HG03280 (cell line): ENCODE results near the gene AKAP6.
"Not testable (repeated sequence)": the region's sequence is repeated elsewhere in the genome, so short reads cannot be mapped to it uniquely, and the experiment has no call there.

Experiments
- ATAC-seq: cut with Tn5 transposase; IDR thresholded peaks from one replicate; pipeline ENCODE4 v1.9.1; 2021; ENCODE audit warnings: mild to moderate bottlenecking, moderate library complexity; ENCODE audit not compliant: unreplicated experiment

The AKAP6 gene

DNA sequence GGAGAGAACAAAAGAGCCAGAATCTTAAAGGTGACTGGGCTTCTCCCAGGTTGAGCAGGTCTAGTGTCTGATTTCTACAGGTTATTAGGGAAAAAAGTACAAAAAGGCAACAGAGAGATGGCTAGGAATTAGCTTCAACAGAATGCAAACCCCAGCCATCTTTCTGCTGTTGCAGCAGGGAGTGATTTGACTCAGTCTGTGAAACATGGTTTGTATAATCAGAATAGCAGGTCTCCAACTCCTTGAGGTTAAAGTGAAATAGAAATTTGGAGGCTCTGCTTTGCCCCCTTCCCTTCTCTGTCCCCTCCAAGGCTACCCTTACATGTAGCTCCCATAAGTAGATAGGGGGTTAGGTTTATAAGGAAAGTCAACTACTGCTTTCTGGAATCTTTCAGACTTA lies 105.8 kb downstream of the AKAP6 start:
- no peak for ATAC-seq

DNA sequence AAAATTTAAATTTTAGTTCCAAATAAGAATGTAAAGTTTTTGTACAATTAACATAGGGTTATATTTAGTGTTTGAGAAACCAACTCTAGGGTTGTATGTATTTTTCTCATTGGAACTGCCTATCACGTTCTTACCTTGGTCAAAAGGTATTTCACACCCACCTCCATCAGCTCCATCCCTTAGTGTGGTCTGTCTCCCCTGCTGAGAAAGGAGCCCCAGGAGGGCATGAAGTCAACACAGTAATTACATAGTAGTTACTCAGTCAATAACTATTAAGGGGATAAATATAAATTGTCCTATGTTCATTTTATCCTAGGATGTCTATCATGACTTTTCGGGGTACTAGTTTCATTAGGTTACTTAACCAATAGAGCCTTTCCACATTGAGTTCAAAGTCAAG lies 106.3 kb downstream of the AKAP6 start:
- no peak for ATAC-seq

DNA sequence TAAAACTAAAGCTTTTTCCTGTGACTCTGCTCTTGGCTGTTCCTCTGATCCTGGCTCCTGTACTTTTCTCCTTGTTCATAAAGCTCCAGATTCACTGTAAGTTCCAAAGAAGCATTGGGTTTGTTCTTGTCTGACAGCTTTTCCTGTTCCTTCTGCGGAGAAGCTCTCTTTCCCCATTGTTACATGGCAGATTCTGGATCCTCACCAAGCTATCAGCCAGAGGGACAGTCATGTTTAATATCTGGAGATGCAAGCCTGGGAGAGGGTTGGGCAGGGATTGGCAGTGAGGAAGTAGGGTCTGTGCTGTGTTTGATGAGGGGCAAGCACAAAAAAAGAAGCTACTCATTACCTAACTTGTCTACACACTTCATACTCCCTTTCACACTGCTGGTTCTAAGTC lies 107.9 kb downstream of the AKAP6 start:
- ATAC-seq, result no peak

DNA sequence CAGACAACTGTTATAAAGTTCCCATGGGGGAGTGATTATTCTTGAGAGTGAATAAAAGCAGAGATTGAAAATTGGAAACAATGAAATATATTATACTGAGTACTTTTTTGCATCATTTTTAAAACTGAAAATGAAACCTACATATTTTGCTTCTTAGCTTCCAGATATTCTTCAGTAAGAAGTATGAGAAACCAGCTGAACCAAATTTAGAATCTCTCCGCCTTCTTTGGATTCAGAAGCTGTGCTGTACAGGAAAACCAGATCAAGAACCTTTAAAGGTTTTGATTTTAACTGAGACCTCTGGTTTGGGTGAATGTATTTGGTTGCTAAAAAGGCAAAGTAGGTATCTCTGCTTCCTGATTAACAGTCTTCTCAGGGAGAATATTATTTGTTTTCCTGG lies 109.4 kb downstream of the AKAP6 start:
- no peak for ATAC-seq

DNA sequence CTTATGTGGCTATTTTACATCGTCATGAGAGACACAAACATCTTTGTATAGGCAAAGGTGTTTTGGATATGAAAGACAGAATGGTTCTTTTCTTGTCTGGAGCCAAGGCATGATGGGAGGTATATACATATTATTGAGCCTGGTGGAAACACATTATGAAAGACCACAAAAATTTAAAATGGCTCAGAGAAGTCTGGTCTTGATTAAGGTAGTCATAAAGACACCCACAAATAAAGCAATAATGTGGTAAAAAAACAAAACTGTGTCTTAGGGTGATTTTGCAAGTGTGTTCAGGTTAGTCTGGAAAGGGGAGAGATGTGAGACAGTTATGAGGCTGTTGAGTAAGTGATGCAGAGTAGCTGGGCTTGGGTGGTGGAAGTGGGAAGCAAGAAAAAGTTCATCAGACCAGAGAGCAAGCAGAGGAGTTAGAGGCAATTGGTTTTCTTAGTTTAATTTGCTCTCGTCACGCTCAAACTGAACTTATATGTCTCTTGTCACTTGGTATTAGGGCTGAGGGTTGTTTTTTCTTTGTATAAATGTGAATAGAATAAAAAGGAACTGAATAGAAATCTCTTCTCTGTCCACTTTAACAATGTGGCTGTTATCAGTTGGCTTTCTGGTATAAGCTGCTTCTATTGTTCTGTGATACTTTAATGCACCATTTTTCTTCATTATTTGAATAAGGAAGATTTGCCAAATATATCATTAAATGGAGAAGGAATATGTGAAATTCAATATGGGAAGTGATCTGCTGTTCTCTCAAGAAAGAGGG lies 115.0 kb downstream of the AKAP6 start:
- no peak for ATAC-seq

DNA sequence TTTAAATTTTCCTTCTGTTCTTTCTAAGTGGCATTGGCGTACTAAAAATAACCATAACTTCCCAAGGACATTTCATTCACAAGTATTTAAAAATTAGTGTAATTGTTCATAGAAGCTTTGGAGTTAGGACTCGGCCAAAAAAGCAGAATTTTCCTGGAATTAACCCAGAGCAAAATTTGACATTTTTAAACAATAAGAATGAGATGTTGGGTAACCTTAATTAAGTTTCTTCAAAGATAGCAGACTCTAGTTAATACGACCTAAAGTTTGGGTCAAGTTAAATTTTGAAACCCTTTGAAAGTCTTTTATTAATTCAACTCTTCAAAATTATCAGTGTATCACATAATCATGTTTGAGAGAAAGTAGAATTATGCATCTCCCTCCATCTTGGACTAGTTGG lies 118.3 kb downstream of the AKAP6 start:
- ATAC-seq, result no peak

DNA sequence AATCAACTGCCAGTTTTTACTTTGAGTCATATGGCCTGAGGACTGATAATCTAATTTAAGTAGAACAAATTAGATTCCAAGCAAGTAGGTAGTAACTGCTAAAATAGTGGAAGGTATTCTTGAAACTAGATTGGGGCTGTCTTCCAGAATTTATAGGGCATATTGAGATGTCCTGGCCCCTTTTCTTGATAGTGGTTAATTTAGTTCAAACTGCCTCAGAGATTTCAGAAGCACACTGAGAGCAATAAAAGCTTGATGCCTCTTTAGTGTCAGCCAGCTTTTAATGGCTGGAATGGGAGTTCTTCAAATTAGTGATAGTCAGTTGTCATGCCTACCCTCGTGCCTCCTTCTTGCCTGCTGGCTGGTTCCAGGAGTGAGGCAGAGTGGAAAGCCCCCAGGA lies 120.5 kb downstream of the AKAP6 start:
- no peak for ATAC-seq

DNA sequence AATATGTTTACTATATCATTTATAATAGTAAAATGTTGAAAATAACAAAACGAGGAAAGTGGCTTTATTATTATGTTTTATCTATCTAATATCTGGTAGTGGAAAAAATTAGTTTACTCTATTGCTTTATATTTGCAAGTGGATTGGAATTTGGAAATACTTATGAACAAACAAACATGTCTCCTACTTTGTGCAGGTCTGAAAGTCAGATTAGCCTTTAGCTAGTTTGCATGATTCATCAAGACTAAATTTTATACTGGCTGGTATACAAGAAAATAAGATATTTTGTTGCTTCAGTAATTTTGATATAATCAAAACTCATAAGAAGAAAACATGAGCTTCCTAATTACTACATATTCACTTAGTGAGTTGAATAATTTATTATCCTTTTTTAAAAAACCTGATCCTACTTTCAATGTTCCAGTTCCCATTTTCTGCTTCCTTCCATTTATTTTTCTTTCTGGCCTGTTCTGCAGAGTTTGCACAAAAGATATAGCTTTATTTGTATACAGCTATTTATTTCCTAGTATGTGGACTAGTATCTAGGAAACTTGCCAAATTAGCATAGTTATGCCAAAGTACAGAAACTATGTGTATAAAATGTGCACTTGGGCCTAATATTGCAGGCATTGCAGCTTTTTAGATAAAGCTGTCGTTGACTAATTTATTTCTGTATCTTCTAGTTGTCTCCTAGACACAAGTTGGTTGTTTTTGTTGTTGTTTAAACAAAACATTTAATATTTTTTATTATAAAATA lies 122.0 kb downstream of the AKAP6 start:
- ATAC-seq, result no peak

DNA sequence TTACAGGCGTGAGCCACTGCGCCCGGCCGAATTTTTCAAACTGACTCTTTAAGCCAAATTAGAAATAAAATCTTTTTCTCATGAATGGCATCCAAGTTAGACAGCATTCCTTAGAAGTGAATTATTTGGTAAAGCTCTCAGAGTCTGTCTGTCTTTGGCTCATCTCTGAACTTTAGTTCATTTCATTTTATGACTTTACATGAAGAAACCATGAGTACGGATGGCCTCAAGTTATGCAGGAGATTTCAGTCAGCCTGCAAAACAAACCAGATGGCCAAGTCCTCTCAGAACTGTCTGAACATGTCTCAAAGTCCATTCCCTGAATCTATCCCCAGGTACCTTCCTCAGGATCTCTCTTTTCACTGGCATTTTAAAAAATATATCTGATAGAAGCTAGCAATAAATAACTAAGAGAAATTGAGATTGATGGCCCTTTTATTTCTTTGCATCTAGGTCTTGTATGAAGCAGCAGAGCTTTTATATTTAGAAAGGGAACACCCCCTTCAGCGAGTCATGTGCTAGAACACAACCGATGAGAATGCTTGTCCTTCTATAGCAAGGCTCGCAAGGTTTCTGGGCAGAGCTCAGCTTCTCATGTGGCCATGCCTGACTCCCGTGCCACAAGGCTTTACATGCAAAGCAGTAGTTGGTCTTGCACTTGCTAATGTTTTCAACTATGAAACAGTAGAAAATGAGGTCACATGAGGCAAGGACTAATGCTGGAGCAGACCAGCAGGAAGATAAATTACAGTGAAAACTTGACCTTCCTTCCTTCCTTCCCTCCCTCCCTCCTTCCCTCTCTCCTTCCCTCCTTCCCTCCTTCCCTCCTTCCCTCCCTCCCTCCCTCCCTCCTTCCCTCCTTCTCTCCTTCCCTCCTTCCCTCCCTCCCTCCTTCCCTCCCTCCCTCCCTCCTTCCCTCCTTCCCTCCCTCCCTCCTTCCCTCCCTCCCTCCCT lies 125.0 kb downstream of the AKAP6 start:
- no peak for ATAC-seq

DNA sequence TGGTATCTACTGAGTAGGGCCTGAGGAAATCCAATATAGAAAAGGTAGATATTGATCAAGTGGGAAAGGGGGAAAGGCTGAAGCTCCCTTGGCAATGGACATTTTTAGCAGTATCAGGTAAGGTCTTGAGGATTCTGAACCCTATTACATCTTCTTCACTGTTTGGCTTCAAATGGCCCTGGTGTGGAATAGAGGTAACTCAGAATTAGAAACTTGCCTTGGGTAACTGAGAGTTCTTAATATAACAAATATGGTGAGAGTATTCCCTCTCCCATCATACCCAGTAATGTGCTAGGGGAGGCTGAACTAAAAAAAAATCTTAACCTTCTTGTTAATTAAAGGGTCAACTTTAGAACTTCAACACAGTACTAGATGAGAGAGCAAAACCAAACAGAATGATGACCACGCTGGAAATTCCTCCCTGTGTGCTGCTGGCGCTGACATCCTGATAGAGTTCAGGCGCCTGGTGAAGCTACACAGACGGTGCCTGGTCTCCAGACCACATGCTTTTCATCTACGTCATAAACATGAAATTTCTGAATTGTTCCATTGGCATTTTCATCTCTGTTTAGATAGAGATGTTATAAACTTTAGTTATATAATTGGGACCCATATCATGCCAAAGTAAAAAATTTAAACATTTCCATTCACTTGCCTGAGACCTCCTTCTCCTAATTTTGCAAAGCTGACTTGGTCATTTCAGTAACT lies 128.3 kb downstream of the AKAP6 start:
- no peak for ATAC-seq

DNA sequence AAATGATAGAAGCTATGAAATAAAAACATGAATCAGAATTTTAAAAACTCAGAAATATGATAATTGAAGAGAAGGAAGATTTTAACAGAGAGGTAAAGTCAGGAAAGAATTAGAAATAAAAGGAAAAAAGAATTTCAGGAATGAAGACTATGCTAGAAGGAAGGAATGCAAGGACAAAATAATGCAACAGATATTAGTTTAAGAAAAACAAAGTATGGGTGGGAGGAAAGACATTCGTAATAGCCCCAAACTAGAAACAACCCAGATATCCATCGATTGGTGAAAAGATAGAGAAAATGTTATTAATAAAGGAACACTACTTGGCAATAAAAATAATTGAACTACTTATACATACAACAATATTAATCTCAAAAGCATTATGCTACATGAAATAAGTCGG lies 129.6 kb downstream of the AKAP6 start:
- no peak for ATAC-seq

DNA sequence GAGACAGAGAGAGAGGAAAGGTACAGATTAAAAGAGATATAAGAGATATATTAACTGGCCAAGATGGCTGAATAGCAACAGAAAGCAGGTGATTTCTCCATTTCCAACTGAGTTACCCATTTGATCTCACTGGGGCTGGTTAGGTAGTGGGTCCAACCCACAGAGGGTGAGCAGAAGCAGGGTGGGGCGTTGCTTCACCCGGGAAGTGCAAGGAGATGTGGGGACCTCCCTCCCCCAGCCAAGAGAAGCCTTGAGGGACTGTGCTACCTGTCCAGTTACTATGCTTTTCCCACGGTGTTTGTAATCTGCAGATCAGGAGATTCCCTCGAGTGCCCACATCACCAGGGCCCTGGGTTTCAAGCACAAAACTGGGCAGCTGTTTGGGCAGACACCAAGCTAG lies 131.2 kb downstream of the AKAP6 start:
- ATAC-seq, result no peak

DNA sequence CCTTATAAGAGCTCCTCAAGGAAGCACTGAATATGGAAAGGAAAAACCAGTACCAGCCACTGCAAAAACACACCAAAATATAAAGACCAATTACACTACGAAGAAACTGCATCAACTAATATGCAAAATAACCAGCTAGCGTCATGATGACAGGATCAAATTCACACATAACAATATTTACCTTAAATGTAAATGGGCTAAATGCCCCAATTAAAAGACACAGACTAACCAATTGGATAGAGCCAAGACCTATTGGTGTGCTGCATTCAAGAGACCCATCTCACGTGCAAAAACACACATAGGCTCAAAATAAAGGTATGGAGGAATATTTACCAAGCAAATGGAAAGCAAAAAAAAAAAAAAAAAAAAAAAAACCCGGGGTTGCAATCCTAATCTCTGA lies 133.5 kb downstream of the AKAP6 start:
- not testable (repeated sequence) for ATAC-seq

DNA sequence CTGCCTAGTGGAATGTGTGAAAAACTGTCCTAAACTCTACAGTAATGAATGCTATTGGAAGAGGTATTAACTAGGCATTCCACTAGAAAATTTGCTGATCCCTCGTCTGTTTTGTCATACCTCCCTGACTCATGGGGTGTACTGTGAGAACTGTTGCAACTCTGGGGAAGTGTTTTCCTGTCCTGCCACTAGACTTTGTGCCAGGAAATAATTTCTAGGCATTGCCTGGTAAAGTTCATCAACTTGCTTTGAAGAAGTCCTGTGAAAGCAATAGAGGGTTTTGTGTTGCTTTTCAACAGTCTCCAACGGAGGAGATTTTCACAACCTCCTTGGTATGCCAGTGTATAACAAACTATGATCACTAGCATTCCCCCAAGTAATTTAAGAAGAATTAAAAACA lies 139.9 kb downstream of the AKAP6 start:
- no peak for ATAC-seq

DNA sequence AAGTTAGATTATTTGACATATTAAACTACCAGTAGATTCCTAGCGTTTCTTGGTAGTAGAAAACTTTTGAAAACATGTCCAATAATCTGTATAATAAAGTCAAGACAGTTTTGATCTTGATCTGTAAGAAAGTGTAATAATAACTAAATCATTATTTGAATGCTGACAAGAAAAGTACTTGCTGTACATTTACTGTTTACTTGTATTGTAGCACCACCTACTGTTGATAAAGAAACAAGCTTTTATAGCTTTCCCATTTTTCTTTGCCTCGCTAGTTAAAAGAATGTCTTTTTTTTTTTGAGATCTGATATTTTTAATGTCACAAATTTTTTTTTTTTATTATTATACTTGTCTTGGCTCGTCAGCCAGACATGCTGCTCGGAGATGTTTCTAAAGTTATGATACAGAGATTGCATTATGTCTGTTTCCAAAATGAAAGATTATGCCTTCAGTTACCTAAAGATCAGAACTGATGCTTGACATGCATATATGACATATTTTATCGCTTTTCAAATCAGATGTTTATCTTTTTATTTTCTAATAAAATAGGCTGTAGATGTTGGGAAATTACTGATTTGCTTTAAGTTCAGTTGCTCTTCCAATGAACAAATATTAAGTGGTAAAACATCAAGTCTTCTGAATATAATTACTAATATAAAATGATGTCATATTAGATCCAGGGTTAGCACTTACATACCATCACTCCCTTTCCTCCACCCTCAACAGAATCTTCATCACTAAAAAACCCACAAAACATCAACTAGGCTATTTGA lies 140.5 kb downstream of the AKAP6 start:
- no peak for ATAC-seq

DNA sequence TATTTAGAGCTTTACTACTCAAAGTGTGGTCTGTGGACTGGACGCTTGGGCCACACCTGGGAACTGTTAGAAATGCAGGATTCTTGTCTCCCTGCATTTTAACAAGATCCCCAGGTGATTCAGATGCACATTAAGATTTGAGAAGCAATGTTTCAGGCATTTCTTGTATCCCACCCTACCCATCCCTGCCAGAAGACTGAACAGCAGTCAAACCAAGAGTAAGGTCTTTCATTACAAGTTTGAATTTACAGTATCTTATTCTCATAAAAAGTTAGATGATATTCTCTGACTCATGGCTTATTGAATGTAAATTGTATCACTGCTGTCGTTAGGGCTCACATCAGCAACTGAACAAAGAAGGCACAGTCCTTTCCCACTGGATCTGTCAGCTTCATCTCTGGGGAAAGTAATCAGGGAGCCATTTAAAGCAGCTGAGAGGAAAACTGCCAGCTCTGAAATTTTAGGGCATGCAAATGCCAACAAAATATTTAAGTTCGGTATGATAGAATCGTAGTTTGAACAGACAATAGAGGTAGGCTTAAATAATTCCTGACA lies 141.1 kb downstream of the AKAP6 start:
- ATAC-seq, result no peak

DNA sequence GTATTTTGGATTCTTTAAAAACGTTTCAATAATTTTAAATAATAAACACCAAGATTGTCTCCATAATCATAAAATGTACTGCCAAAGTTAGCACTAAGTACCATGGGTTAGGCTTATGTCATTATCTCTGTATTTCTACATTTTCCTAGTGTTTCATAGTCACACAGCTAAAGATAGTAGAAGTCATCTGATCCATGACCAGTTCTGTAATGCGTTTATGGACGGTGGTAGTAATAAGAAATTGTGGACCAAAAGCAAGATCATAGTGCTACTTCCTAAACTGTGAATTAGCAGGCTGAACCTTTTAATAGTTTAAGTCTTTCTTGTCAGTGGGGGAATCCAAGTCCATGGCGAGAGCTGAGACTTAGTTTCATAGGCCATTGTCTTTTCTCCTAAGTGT lies 142.1 kb downstream of the AKAP6 start:
- no peak for ATAC-seq

DNA sequence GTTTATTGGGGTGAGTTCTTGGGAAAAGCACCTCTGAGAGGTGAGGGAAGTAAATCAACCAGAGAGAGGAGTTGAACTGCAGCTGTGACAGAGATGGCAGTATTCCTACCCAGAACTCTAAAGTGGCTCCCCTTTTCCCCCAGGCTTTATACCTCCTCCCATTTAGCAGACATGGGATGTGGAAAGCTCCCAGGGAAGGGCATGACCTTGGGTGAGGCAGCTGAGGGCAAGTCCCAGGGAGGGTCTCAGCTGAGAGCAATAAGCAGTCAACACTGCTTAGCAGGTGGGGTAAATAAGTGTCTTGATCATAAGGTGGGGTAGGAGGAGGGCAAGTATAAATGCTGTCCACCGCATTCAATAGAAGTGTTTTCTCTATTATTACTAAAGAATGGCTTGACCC lies 143.0 kb downstream of the AKAP6 start:
- no peak for ATAC-seq

DNA sequence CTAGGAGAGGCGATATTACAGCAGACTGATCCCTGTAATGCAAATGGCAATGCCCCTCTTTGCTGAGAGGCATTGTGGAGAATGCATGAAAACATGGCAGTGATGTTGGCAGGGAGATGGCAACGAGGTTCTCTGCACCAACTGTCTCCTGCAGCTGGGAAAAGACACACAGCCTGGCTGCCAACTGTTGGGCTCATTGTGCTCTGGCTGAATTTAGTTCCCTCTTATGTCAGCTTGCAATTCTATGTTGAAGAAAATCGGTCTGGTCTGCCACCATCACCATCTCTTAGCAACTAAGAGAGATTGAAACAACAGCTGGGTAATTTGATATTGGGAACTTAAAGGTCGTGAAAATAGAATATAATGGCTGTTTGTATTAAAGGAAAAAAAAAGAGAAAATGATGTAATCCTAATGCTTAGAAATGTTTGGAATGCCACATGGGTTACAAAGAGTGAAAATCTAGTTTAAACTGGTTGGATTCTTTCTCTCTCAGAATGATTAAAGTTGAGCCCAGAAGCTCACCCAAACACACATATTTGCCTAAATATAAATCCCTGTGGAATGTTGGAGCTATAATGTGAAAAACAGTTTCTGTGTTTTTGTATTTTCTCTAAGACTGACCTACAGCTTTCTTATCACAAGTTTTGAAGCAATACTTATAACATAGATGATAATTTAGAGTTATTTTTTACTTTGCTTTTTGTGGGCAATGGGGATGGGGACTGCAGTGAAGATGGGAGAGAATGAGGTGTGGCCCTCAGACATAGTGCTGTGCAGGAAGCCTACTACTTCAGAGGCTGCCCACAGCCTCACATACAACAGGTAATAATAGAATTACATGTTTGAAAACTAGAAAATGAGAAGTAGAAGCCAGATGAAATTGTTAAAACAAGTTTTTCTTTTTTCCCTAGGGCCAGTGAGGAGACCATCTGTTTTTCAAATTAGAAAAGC lies 143.7 kb downstream of the AKAP6 start:
- ATAC-seq, result no peak
